ENCODE results near the gene MEGF8.

Gene MEGF8

GRCh38 chr19:42363614-42364346, 38.3 kb downstream of the MEGF8 start:
- Mint-ChIP-seq H3K9me3 (ENCODE audit: low read depth) (no peaks in the 10 kb centered on the region), H3K4me1 (ENCODE audit: low read depth) (no peaks in the 10 kb centered on the region), H3K27me3 (no peaks in the 10 kb centered on the region), H3K4me3 (no peak overlapping the region), H3K36me3 (peaks cover 5% of the 10 kb centered on the region), H3K27ac (no peak overlapping the region)

DNA sequence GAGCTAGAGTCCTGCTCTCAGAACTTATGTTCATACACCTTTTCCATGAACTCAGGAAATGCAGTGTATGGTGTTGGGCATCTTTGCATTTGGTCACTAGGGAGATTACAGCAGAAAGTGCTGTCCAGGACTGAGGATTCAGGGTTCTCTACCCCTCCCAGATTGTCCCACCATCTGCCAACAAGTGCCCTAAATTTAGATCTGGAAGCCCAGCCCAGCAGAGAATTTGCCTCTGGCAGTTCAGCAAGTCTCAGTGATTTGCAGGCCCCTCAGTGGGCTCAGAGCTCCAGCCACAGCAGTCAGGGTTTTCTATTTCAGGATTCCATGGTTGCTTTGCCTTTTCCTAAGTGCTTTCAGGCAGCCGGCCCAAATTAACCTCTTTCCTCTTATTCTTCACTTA, 41.2 kb downstream of the MEGF8 start:
- H3K4me3 Mint-ChIP-seq, result no peak overlapping the region
- H3K4me1 Mint-ChIP-seq (ENCODE audit: low read depth), result no peaks in the 10 kb centered on the region
- H3K9me3 Mint-ChIP-seq (ENCODE audit: low read depth), result no peaks in the 10 kb centered on the region
- no peaks in the 10 kb centered on the region for H3K27me3 Mint-ChIP-seq
- peaks cover 5% of the 10 kb centered on the region for H3K36me3 Mint-ChIP-seq
- no peak overlapping the region for H3K27ac Mint-ChIP-seq

GRCh38 chr19:42367929-42368328, 42.5 kb downstream of the MEGF8 start:
- Mint-ChIP-seq H3K36me3 (peaks cover 6% of the 10 kb centered on the region), H3K4me3 (no peak overlapping the region), H3K4me1 (ENCODE audit: low read depth) (no peaks in the 10 kb centered on the region), H3K27ac (no peak overlapping the region), H3K27me3 (no peaks in the 10 kb centered on the region), H3K9me3 (ENCODE audit: low read depth) (no peaks in the 10 kb centered on the region)

- Mint-ChIP-seq H3K27ac (no peak overlapping the region), H3K9me3 (ENCODE audit: low read depth) (no peaks in the 10 kb centered on the region), H3K4me3 (no peak overlapping the region), H3K36me3 (peaks cover 6% of the 10 kb centered on the region), H3K27me3 (no peaks in the 10 kb centered on the region), H3K4me1 (ENCODE audit: low read depth) (no peaks in the 10 kb centered on the region)
Observed at GRCh38 chr19:42368360-42368759, 42.9 kb downstream of the MEGF8 start.

- peaks cover 3% of the 10 kb centered on the region for H3K36me3 Mint-ChIP-seq
- no peak overlapping the region for H3K4me3 Mint-ChIP-seq
- no peaks in the 10 kb centered on the region for H3K4me1 Mint-ChIP-seq (ENCODE audit: low read depth)
- H3K27ac Mint-ChIP-seq, result no peak overlapping the region
- H3K27me3 Mint-ChIP-seq, result no peaks in the 10 kb centered on the region
- H3K9me3 Mint-ChIP-seq (ENCODE audit: low read depth), result no peaks in the 10 kb centered on the region
Observed at GRCh38 chr19:42368765-42369164, 43.3 kb downstream of the MEGF8 start.

DNA sequence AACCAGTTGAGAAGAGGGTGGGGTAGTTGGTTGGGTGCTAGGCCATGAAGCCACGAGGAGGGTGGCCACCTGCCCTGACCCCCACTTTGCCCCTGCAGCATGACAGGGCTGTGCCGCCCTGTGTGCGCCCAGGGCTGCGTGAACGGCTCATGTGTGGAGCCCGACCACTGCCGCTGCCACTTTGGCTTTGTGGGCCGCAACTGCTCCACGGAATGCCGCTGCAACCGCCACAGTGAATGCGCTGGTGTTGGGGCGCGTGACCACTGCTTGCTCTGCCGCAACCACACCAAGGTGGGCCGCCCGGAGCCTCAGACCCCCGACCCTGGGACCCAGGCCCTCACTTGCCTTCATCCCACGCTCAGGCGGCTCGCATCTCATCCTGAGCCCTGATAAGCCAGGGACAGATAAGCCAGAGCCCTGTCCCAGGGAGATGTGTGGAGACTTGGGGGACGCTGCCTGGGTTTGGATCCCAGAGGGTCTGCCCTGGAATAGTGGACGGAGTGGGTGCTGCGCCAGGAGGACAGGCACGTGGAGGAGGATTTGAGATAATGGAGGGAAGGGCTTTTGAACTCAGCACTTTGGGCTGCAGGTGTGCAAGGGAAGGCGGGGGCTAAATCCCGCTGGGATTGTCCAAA, 44.1 kb downstream of the MEGF8 start:
- no peaks in the 10 kb centered on the region for H3K27me3 Mint-ChIP-seq
- H3K9me3 Mint-ChIP-seq (ENCODE audit: low read depth), result no peaks in the 10 kb centered on the region
- no peaks in the 10 kb centered on the region for H3K4me1 Mint-ChIP-seq (ENCODE audit: low read depth)
- H3K4me3 Mint-ChIP-seq, result no peak overlapping the region
- no peak overlapping the region for H3K27ac Mint-ChIP-seq
- H3K36me3 Mint-ChIP-seq, result peaks cover 2% of the 10 kb centered on the region

- H3K27me3 Mint-ChIP-seq, result no peaks in the 10 kb centered on the region
- H3K9me3 Mint-ChIP-seq (ENCODE audit: low read depth), result no peaks in the 10 kb centered on the region
- H3K4me3 Mint-ChIP-seq, result no peak overlapping the region
- peaks cover 2% of the 10 kb centered on the region for H3K36me3 Mint-ChIP-seq
- no peaks in the 10 kb centered on the region for H3K4me1 Mint-ChIP-seq (ENCODE audit: low read depth)
- no peak overlapping the region for H3K27ac Mint-ChIP-seq
Observed at GRCh38 chr19:42370068-42370520, 44.7 kb downstream of the MEGF8 start.

DNA sequence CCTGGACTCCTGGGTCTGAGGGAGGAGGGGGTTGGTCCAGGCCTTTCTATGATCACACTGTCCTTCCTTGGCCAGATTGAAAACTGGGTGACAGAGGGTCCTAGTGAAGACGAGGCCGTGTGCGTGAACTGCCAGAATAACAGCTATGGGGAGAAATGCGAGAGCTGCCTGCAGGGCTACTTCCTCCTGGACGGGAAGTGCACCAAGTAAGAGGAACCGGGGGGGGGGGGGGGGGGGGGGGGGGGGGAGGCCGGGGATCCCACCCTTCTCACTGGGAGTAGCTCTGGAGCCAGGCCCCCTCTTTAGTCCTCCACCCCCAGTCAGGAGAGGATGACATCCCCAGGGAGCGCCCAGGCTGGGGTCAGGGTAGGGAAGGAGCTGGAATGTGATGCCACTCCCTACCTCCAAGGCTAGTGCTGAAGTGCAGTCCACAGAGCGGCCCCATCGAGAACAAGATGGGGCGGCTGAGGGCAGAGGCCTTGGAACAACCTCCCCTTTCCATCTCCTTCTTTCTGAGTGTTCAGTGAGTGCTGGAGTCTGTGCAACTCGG, 45.3 kb downstream of the MEGF8 start:
- Mint-ChIP-seq H3K9me3 (ENCODE audit: low read depth) (no peaks in the 10 kb centered on the region), H3K27me3 (no peaks in the 10 kb centered on the region), H3K4me3 (no peak overlapping the region), H3K27ac (no peak overlapping the region), H3K36me3 (peaks cover 2% of the 10 kb centered on the region), H3K4me1 (ENCODE audit: low read depth) (no peaks in the 10 kb centered on the region)

- Mint-ChIP-seq H3K9me3 (ENCODE audit: low read depth) (no peaks in the 10 kb centered on the region), H3K4me1 (ENCODE audit: low read depth) (peaks cover 4% of the 10 kb centered on the region), H3K27me3 (no peaks in the 10 kb centered on the region), H3K36me3 (peaks cover 2% of the 10 kb centered on the region), H3K4me3 (no peak overlapping the region), H3K27ac (no peak overlapping the region)
Observed at GRCh38 chr19:42374826-42375376, 49.5 kb downstream of the MEGF8 start.

- Mint-ChIP-seq H3K27ac (no peak overlapping the region), H3K4me1 (ENCODE audit: low read depth) (peaks cover 4% of the 10 kb centered on the region), H3K4me3 (no peak overlapping the region), H3K9me3 (ENCODE audit: low read depth) (no peaks in the 10 kb centered on the region), H3K36me3 (peaks cover 2% of the 10 kb centered on the region), H3K27me3 (no peaks in the 10 kb centered on the region)
Observed at GRCh38 chr19:42375415-42376176, 50.2 kb downstream of the MEGF8 start.

DNA sequence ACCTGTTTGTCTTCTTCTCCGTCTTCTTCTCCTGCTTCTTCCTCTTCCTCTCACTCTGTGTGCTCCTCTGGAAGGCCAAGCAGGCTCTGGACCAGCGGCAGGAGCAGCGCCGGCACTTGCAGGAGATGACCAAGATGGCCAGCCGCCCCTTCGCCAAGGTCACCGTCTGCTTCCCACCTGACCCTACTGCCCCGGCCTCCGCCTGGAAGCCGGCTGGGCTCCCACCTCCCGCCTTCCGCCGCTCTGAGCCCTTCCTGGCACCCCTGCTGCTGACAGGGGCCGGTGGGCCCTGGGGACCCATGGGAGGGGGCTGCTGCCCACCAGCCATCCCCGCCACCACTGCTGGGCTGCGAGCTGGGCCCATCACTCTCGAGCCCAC, 50.7 kb downstream of the MEGF8 start:
- Mint-ChIP-seq H3K36me3 (peaks cover 2% of the 10 kb centered on the region), H3K9me3 (ENCODE audit: low read depth) (no peaks in the 10 kb centered on the region), H3K4me1 (ENCODE audit: low read depth) (peaks cover 4% of the 10 kb centered on the region), H3K4me3 (no peak overlapping the region), H3K27me3 (no peaks in the 10 kb centered on the region), H3K27ac (no peak overlapping the region)

DNA sequence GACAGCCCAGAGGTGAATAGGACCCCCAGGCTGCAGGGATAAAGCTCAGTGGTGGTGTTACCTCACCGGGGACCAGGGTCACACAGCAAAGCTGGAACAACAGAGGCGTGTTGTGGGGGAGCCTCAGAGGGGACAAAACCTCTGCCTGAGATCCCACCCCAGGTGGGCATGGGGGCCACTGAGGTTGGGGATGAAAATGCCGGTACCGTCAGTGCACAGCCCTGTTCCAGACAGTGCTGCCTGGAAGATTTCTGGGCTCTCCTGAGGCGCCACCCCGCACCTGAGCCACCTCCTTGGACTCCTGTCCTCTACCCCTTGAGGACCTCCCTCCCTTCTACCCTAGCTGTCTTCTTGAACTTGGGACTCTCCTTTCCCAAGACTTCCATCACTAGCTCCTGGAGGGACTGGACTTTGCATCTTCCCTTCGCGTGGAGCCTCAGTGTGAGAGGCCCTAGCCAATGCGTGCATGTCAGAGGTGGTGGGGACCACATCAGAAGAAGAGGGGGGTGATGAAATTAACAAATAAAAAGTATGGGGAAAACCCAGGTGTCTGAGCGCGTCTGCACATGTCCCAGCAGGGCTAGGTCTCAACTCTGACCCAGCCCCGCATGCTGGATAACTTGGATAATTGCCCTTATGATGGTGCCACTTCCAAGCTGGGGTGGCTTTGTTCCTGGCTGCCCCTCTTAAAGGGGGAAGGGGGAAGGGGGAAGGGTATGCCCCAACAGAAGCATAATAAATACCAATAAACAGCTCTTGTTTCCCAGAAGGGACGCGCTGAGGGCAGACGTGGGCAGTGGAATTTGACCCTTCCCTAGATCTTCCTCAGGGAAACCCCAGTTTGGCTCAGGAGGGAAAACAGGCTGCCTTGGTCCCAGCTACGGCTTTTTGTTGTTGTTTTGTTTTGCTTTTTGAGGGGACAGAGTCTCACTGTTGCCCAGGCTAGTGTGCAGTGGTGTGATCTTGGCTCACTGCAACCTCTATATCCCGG, 53.1 kb downstream of the MEGF8 start:
- Mint-ChIP-seq H3K4me1 (ENCODE audit: low read depth) (peaks cover 4% of the 10 kb centered on the region), H3K27me3 (peaks cover 10% of the 10 kb centered on the region), H3K9me3 (ENCODE audit: low read depth) (no peaks in the 10 kb centered on the region), H3K36me3 (no peaks in the 10 kb centered on the region), H3K27ac (peak overlapping the region; percentile 41), H3K4me3 (no peak overlapping the region)

GRCh38 chr19:42380155-42380554, 54.7 kb downstream of the MEGF8 start:
- H3K4me3 Mint-ChIP-seq, result no peak overlapping the region
- H3K27ac Mint-ChIP-seq, result no peak overlapping the region
- peaks cover 4% of the 10 kb centered on the region for H3K4me1 Mint-ChIP-seq (ENCODE audit: low read depth)
- H3K9me3 Mint-ChIP-seq (ENCODE audit: low read depth), result no peaks in the 10 kb centered on the region
- H3K27me3 Mint-ChIP-seq, result peaks cover 10% of the 10 kb centered on the region
- no peaks in the 10 kb centered on the region for H3K36me3 Mint-ChIP-seq
